Natural killer cell (primary cell): Measurements from ENCODE around the gene CGB1. TPM values are rescaled to one million over a fixed set of nuclear protein-coding genes. Genes with fewer than 3 reads are reported as not detected.
A peak's percentile ranks its signal among the peaks of the same experiment; 100 is the strongest.

ENCODE experiments used
- ATAC-seq, 3 donors: fragments of 150-1000 bp in 2 of 3; fragments of 200-7000 bp in 1 of 3; cut with Tn5 transposase; 1 replicate in 1 of 3; 2 replicates in 2 of 3; pipeline ENCODE4 v1.10.0; 2021; ENCODE audit warnings: mild to moderate bottlenecking in 2 of 3, moderate library complexity in 2 of 3
- DNase-seq, 2 donors: peaks; one replicate each; pipeline versions ENCODE4 v3.0.0 to v3.0.0-alpha.2; 2013 to 2021; ENCODE audit warnings: mixed read lengths in 1 of 2
- H3K27ac ChIP-seq: one replicate; pipeline ENCODE4 v1.5.1; 2013; ENCODE audit warnings: mild to moderate bottlenecking, low read length
- H3K27me3 ChIP-seq: one replicate; pipeline ENCODE4 v1.6.1; 2013; ENCODE audit warnings: low read length; ENCODE audit not compliant: control insufficient read depth, insufficient read depth
- H3K36me3 ChIP-seq: one replicate; pipeline ENCODE4 v1.6.1; 2013; ENCODE audit warnings: low read length; ENCODE audit not compliant: control insufficient read depth, insufficient read depth
- H3K4me1 ChIP-seq: one replicate; pipeline ENCODE4 v1.6.1; 2013; ENCODE audit warnings: low read length; ENCODE audit not compliant: control insufficient read depth, insufficient read depth
- H3K4me3 ChIP-seq: one replicate; pipeline ENCODE4 v1.5.1; 2013; ENCODE audit warnings: low read length
- H3K9me3 ChIP-seq: one replicate; pipeline ENCODE4 v1.6.1; 2013; ENCODE audit warnings: low read length; ENCODE audit not compliant: control insufficient read depth, insufficient read depth
- H3K27ac Mint-ChIP-seq, 2 donors: one replicate each; pipeline ENCODE4 v1.8.0; 2022; ENCODE audit warnings: mild to moderate bottlenecking in 2 of 2, mixed read lengths in 2 of 2, moderate library complexity in 1 of 2
- H3K27me3 Mint-ChIP-seq, 2 donors: one replicate each; pipeline ENCODE4 v1.8.0; 2022; ENCODE audit warnings: low read depth in 2 of 2, mixed read lengths in 2 of 2
- H3K36me3 Mint-ChIP-seq: one replicate; pipeline ENCODE4 v1.8.0; 2022; ENCODE audit warnings: mixed read lengths
- H3K4me1 Mint-ChIP-seq, 2 donors: one replicate each; pipeline ENCODE4 v1.8.0; 2022; ENCODE audit warnings: mixed read lengths in 2 of 2
- H3K4me3 Mint-ChIP-seq: one replicate; pipeline ENCODE4 v1.8.0; 2022; ENCODE audit warnings: mild to moderate bottlenecking, moderate library complexity, mixed read lengths
- H3K9me3 Mint-ChIP-seq, 2 donors: one replicate each; pipeline ENCODE4 v1.8.0; 2022; ENCODE audit warnings: mixed read lengths in 2 of 2
- WGBS: methylation state at CpG from one replicate; pipeline ENCODE4 v1.1.7; 2013; ENCODE audit warnings: missing lambda C conversion rate; ENCODE audit not compliant: insufficient coverage; 5-methylcytosine and 5-hydroxymethylcytosine counted together
- intact Hi-C: fragments of 100-400 bp; cut with micrococcal nuclease; formaldehyde crosslinking; loops from one replicate; pipeline ENCODE4 v1.14.2; 2022
- total RNA-seq, 4 donors: library from RNA; stranded (reverse); fragments of 120-200 nt in 1 of 4; gene quantifications; one replicate each; pipeline versions ENCODE4 v1.2.3 to v1.2.4, GENCODE V29; 2013 to 2022
- TF ChIP-seq, protein P1 (sequence below): fragments of 200-600 bp; IDR thresholded peaks from one replicate; pipeline ENCODE4 v1.8.0; 2022; ENCODE audit warnings: antibody characterized with exemption

Gene CGB1
- total RNA-seq, 3 donors from 2014 or later (not counting 1 experiment from before 2014, with no cell fraction given) = not detected

- Histone ChIP-seq H3K4me3 (peak within 1 kb of the TSS; percentile 79), H3K27me3 (no peaks in the 10 kb centered on the region), H3K9me3 (no peaks in the 10 kb centered on the region), H3K27ac (peak within 1 kb of the TSS; percentile 86), H3K36me3 (peaks cover 4% of the 10 kb centered on the region), H3K4me1 (peaks cover 31% of the 10 kb centered on the region)
- ATAC-seq (peak; percentile 90 to 98 (median 92)), DNase-seq (peak; percentile 98 to 100)
- Mint-ChIP-seq H3K4me1 (peaks cover 28 to 51% of the 10 kb centered on the region in 2 donors), H3K4me3 (peak within 1 kb of the TSS; percentile 97), H3K27ac (peak within 1 kb of the TSS; percentile 94 to 97), H3K27me3 (no peaks in the 10 kb centered on the region), H3K36me3 (no peaks in the 10 kb centered on the region), H3K9me3 (no peaks in the 10 kb centered on the region)
- TF ChIP-seq, protein P1, sequence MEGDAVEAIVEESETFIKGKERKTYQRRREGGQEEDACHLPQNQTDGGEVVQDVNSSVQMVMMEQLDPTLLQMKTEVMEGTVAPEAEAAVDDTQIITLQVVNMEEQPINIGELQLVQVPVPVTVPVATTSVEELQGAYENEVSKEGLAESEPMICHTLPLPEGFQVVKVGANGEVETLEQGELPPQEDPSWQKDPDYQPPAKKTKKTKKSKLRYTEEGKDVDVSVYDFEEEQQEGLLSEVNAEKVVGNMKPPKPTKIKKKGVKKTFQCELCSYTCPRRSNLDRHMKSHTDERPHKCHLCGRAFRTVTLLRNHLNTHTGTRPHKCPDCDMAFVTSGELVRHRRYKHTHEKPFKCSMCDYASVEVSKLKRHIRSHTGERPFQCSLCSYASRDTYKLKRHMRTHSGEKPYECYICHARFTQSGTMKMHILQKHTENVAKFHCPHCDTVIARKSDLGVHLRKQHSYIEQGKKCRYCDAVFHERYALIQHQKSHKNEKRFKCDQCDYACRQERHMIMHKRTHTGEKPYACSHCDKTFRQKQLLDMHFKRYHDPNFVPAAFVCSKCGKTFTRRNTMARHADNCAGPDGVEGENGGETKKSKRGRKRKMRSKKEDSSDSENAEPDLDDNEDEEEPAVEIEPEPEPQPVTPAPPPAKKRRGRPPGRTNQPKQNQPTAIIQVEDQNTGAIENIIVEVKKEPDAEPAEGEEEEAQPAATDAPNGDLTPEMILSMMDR = peak; percentile 97
- under 1% methylated on average over 56 of the region's 56 CpGs for WGBS
- intact Hi-C loops = loop anchor here (10.0 kb wide), 2 partner anchors 151 to 359 kb away; partner anchors contain the start of gene DBP
These were observed 43.3 kb downstream of the CGB1 start, which contains the start of the genes GYS1 and RUVBL2 for GRCh38 chr19:48993175-48994034. TSS of gene GYS1 (minus strand) at chr19:48993309. CDS start at chr19:48993112, 197 bp downstream. TSS of gene RUVBL2 (plus strand) at chr19:48993887. CDS start at chr19:48993912, 25 bp downstream.

DNA sequence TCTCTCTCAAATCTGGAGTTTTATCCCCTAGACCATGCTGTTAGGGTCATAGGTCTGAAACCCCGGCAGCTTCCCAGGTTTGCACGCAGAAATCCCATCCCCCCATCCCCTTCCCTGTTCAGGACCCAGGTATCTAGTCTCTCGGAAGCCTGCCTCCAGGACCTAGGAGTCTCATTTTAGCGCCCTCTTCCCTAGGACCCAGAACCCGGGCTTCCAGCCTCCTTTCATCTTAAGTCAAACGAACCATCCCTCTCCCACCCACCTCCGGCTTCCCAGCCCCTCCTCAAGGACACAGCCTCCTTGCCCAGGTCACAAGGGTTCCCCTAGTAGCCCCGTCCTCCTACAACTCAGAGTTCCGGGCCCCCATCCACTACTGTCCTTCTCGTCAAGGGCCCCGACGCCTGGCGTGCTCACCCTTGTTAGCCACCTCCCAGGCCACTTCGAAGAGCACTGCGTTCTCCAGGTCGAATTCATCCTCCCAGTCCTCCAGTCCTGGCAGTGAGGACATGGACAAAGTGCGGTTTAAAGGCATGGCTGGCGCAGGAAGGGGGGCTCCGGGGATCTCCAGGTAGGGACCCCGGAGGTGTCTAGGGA, 44.0 kb downstream of the CGB1 start:
- WGBS = under 1% methylated on average over 20 of the region's 20 CpGs
- H3K4me3 ChIP-seq = peak overlapping the region; percentile 79

GRCh38 chr19:48991873-48992580, 44.7 kb downstream of the CGB1 start:
- no peaks in the 10 kb centered on the region for H3K27me3 ChIP-seq
- 51% methylated on average over 8 of the region's 8 CpGs for WGBS
- TF ChIP-seq, protein P1 = no peak
- ATAC-seq (no peak), DNase-seq (no peak)
- H3K9me3 Mint-ChIP-seq = no peaks in the 10 kb centered on the region
- H3K27me3 Mint-ChIP-seq = no peaks in the 10 kb centered on the region
- H3K4me3 ChIP-seq = peak overlapping the region; percentile 79
- intact Hi-C loops = loop anchor here (10.0 kb wide), 2 partner anchors 153 to 357 kb away; partner anchors contain the start of gene DBP
- H3K4me3 Mint-ChIP-seq = peak overlapping the region; percentile 97
- H3K36me3 ChIP-seq = peaks cover 6% of the 10 kb centered on the region
- peak overlapping the region; percentile 94 to 97 for H3K27ac Mint-ChIP-seq
- H3K36me3 Mint-ChIP-seq = no peaks in the 10 kb centered on the region
- H3K9me3 ChIP-seq = no peaks in the 10 kb centered on the region
- H3K27ac ChIP-seq = peak overlapping the region; percentile 30
- H3K4me1 Mint-ChIP-seq = peaks cover 28 to 50% of the 10 kb centered on the region in 2 donors
- H3K4me1 ChIP-seq = peaks cover 31% of the 10 kb centered on the region

More for the DNA sequence above, 44.0 kb downstream of the CGB1 start:
- peak overlapping the region; percentile 94 to 97 for H3K27ac Mint-ChIP-seq
- TF ChIP-seq, protein P1 = no peak
- H3K9me3 ChIP-seq = no peaks in the 10 kb centered on the region
- intact Hi-C loops = loop anchor here (10.0 kb wide), 2 partner anchors 152 to 358 kb away; partner anchors contain the start of gene DBP
- ATAC-seq (no peak), DNase-seq (no peak)
- peak overlapping the region; percentile 97 for H3K4me3 Mint-ChIP-seq
- no peaks in the 10 kb centered on the region for H3K27me3 Mint-ChIP-seq
- H3K27me3 ChIP-seq = no peaks in the 10 kb centered on the region
- H3K36me3 ChIP-seq = peaks cover 6% of the 10 kb centered on the region
- H3K4me1 ChIP-seq = peaks cover 31% of the 10 kb centered on the region
- no peaks in the 10 kb centered on the region for H3K36me3 Mint-ChIP-seq
- H3K9me3 Mint-ChIP-seq = no peaks in the 10 kb centered on the region
- H3K27ac ChIP-seq = peak overlapping the region; percentile 30
- peaks cover 28 to 52% of the 10 kb centered on the region in 2 donors for H3K4me1 Mint-ChIP-seq
